HepG2 (cell line): ENCODE results near the gene RPL5. TPM values are rescaled to one million over a fixed set of nuclear protein-coding genes. Genes with fewer than 3 reads are reported as not detected.

Experiments
- CEBPB ChIP-seq: IDR thresholded peaks from 2 replicates; pipeline ENCODE4 v1.6.1; 2011; ENCODE audit warnings: low read depth, low read length, improper control_type of control experiment, borderline replicate concordance
- CENPX ChIP-seq: sonication (generic); formaldehyde crosslinking; IDR thresholded peaks from 2 replicates; pipeline ENCODE4 v1.9.0; 2021; ENCODE audit warnings: mild to moderate bottlenecking, missing genetic modification reagents, moderate library complexity
- GPN1 ChIP-seq: sonication (generic); formaldehyde crosslinking; IDR thresholded peaks from 2 replicates; pipeline ENCODE4 v1.5.1; 2020; ENCODE audit warnings: missing genetic modification reagents, borderline replicate concordance
- MIER3 ChIP-seq: IDR thresholded peaks from 2 replicates; pipeline ENCODE4 v1.6.1; 2016; ENCODE audit warnings: missing compliant biosample characterization, borderline replicate concordance
- PRDM10 ChIP-seq: sonication (generic); formaldehyde crosslinking; IDR thresholded peaks from 2 replicates; pipeline ENCODE4 v1.4.0; 2020; ENCODE audit warnings: low read depth, missing genetic modification reagents
- RXRB ChIP-seq: IDR thresholded peaks from 2 replicates; pipeline ENCODE4 v1.6.1; 2016; ENCODE audit warnings: borderline replicate concordance, missing genetic modification reagents, missing compliant biosample characterization
- SRSF1 ChIP-seq: fragments of 200-400 bp; formaldehyde crosslinking; optimal IDR thresholded peaks from 2 replicates; pipeline ENCODE3; 2017; ENCODE audit warnings: mild to moderate bottlenecking, low read depth, low read length, moderate library complexity
- SRSF4 ChIP-seq: fragments of 200-400 bp; formaldehyde crosslinking; IDR thresholded peaks from one replicate; pipeline ENCODE4 v1.6.1; 2018; ENCODE audit warnings: mild to moderate bottlenecking, low read depth, low read length, moderate library complexity; ENCODE audit not compliant: poor library complexity, severe bottlenecking
- TOE1 ChIP-seq: sonication (generic); formaldehyde crosslinking; IDR thresholded peaks from 2 replicates; pipeline ENCODE4 v1.4.0; 2020; ENCODE audit warnings: mild to moderate bottlenecking, missing genetic modification reagents
- YY1 ChIP-seq: IDR thresholded peaks from 2 replicates; pipeline ENCODE4 v1.6.1; 2011; ENCODE audit warnings: low read length, low read depth, moderate library complexity, mild to moderate bottlenecking; ENCODE audit not compliant: insufficient read depth, insufficient replicate concordance
- ZBTB21 ChIP-seq: sonication (generic); formaldehyde crosslinking; IDR thresholded peaks from 2 replicates; pipeline ENCODE4 v1.4.0; 2020; ENCODE audit warnings: missing genetic modification reagents
- ZGPAT ChIP-seq: IDR thresholded peaks from 2 replicates; pipeline ENCODE4 v1.6.1; 2016; ENCODE audit warnings: mild to moderate bottlenecking
- ZNF18 ChIP-seq: sonication (generic); formaldehyde crosslinking; IDR thresholded peaks from 2 replicates; pipeline ENCODE4 v1.8.0; 2022; ENCODE audit warnings: mild to moderate bottlenecking, missing genetic modification reagents; ENCODE audit not compliant: insufficient replicate concordance
- ZNF232 ChIP-seq: sonication (generic); formaldehyde crosslinking; IDR thresholded peaks from 2 replicates; pipeline ENCODE4 v1.4.0; 2020; ENCODE audit warnings: missing genetic modification reagents, borderline replicate concordance
- ZNF326 ChIP-seq: sonication (generic); formaldehyde crosslinking; IDR thresholded peaks from 2 replicates; pipeline ENCODE4 v1.4.0; 2020; ENCODE audit warnings: missing genetic modification reagents, borderline replicate concordance
- ZNF460 ChIP-seq: sonication (generic); formaldehyde crosslinking; IDR thresholded peaks from 2 replicates; pipeline ENCODE4 v1.5.1; 2020; ENCODE audit warnings: missing genetic modification reagents, mild to moderate bottlenecking, borderline replicate concordance
- ZNF513 ChIP-seq: sonication (generic); formaldehyde crosslinking; conservative IDR thresholded peaks from 2 replicates; pipeline ENCODE4 v1.5.0; 2020; ENCODE audit warnings: missing genetic modification reagents
- ZNF567 ChIP-seq: sonication (generic); formaldehyde crosslinking; IDR thresholded peaks from 2 replicates; pipeline ENCODE4 v1.8.1; 2023; ENCODE audit warnings: mild to moderate bottlenecking, missing genetic modification reagents, borderline replicate concordance
- ZSCAN31 ChIP-seq: sonication (generic); formaldehyde crosslinking; IDR thresholded peaks from 2 replicates; pipeline ENCODE4 v1.5.0; 2020; ENCODE audit warnings: low read depth, mild to moderate bottlenecking, missing genetic modification reagents
- polyA plus RNA-seq, 8 experiments: library from polyadenylated mRNA; depleted of rRNA in 3 of 8; stranded (reverse) in 7 of 8; unstranded in 1 of 8; fragments of >200 nt; fragmentation: Illumina TruSeq in 4 of 8; extraction: Trizol in 4 of 8; gene quantifications; 2 replicates each; pipeline versions ENCODE4 v1.2.1 to v1.2.3, GENCODE V29; 2011 to 2016; ENCODE audit warnings: low read depth in 4 of 8, missing spikeins in 1 of 8, mixed read lengths in 1 of 8; ENCODE audit not compliant: insufficient read depth in 1 of 8
- total RNA-seq, 5 experiments: library from RNA; depleted of rRNA; stranded (reverse); fragments of >200 nt; fragmentation: Illumina TruSeq; extraction: Trizol; gene quantifications; 2 replicates each; pipeline ENCODE4 v1.2.3, GENCODE V29; 2016; ENCODE audit warnings: low read depth in 1 of 5

RPL5 gene
- total and polyA plus RNA-seq, 2 of the 13 experiments (the other 11 are each of a cell fraction or from before 2014, with no cell fraction given), result 2,304 to 2,520 TPM

- peak; percentile 10 for TF ChIP-seq YY1
- no peak for TF ChIP-seq ZNF513
- peak; percentile 97 for TF ChIP-seq ZNF18 (CRISPR knock-in tag)
- no peak for TF ChIP-seq CENPX (CRISPR knock-in tag)
- peak; percentile 58; the same call in 1 of the 2 replicates for TF ChIP-seq ZNF460 (CRISPR knock-in tag)
- peak; percentile 93 for TF ChIP-seq ZGPAT (CRISPR knock-in tag)
- TF ChIP-seq RXRB, result peak; percentile 82
- 0 out of 2 replicates have a peak, but pooled peaks have one; percentile 71 for TF ChIP-seq ZSCAN31 (CRISPR knock-in tag)
- TF ChIP-seq ZBTB21 (CRISPR knock-in tag), result peak; percentile 54; the same call in 1 of the 2 replicates
- TF ChIP-seq CEBPB, result no peak
- TF ChIP-seq ZNF567, result peak; percentile 95
- TF ChIP-seq PRDM10 (CRISPR knock-in tag), result no peak
- peak; percentile 64; the same call in 1 of the 2 replicates for TF ChIP-seq ZNF326 (CRISPR knock-in tag)
- peak; percentile 5; the same call in 1 of the 2 replicates for TF ChIP-seq MIER3 (CRISPR knock-in tag)
- peak; percentile 98 for TF ChIP-seq ZNF232 (CRISPR knock-in tag)
- no peak for TF ChIP-seq SRSF4
- 0 out of 2 replicates have a peak, but pooled peaks have one; percentile 79 for TF ChIP-seq TOE1 (CRISPR knock-in tag)
- TF ChIP-seq GPN1 (CRISPR knock-in tag), result peak; percentile 79; the same call in 1 of the 2 replicates
- no peak for TF ChIP-seq SRSF1
Measured at GRCh38 chr1:92784639-92785500, 47.0 kb upstream of the RPL5 start, which contains the start of gene EVI5 (continued).
